NB4 (cell line): ENCODE data around the gene SCAI.

Source experiments
- CTCF ChIP-seq: IDR thresholded peaks from one replicate; pipeline ENCODE4 v1.5.1; 2012; ENCODE audit warnings: low read depth, low read length
- MAX ChIP-seq: IDR thresholded peaks from 2 replicates; pipeline ENCODE4 v1.6.1; 2011; ENCODE audit warnings: low read depth, low read length
- POLR2A ChIP-seq: IDR thresholded peaks from 2 replicates; pipeline ENCODE4 v1.6.1; 2011; ENCODE audit warnings: mild to moderate bottlenecking; ENCODE audit not compliant: insufficient read length; ENCODE audit errors: extremely low read depth

GRCh38 chr9:125160750-125161149 lies 17.4 kb upstream of the SCAI start:
- no peak for TF ChIP-seq CTCF
- TF ChIP-seq MAX: no peak
- TF ChIP-seq POLR2A: no peak
